Pancreas (tissue), 10 donors: ENCODE measurements around the gene KIDINS220. TPM values are rescaled to one million over a fixed set of nuclear protein-coding genes. Genes with fewer than 3 reads are reported as not detected.

Source experiments
- ATAC-seq, 4 donors: fragments of 200-7000 bp; cut with Tn5 transposase; one replicate each; pipeline versions ENCODE4 v1.8.0 to v1.9.1; 2020; ENCODE audit warnings: mild to moderate bottlenecking in 4 of 4, moderate library complexity in 4 of 4
- DNase-seq, 6 donors: peaks; one replicate each; pipeline ENCODE4 v3.0.0-alpha.2; 2020
- FAIRE-seq: peaks from 2 replicates; lab custom pipeline; 2012; peaks lifted over from hg19 to GRCh38; lab: Jason Lieb, UNC
- H3K27ac ChIP-seq, 4 donors: fragments of 200-600 bp; sonication (generic); 1 replicate in 3 of 4; 2 replicates in 1 of 4; pipeline versions ENCODE4 v1.5.0 to v1.8.0; 2020
- H3K27me3 ChIP-seq, 4 donors: fragments of 200-600 bp; one replicate each; pipeline ENCODE4 v1.8.0; 2021
- H3K36me3 ChIP-seq, 3 donors: fragments of 200-600 bp; sonication (generic) in 1 of 3; one replicate each; pipeline versions ENCODE4 v1.5.0 to v1.8.0; 2020 to 2021
- H3K4me1 ChIP-seq, 3 donors: fragments of 200-600 bp; one replicate each; pipeline ENCODE4 v1.8.0; 2021
- H3K4me3 ChIP-seq, 4 donors: fragments of 200-600 bp; sonication (generic) in 2 of 4; one replicate each; pipeline versions ENCODE4 v1.5.0 to v1.8.0; 2020 to 2021
- H3K9me3 ChIP-seq, 4 donors: fragments of 200-600 bp; one replicate each; pipeline ENCODE4 v1.8.0; 2021
- WGBS, 2 donors: extraction: QIAGEN DNeasy Blood & Tissue Kit; methylation state at CpG; one replicate each; pipeline ENCODE4 v1.1.7; 2013; 5-methylcytosine and 5-hydroxymethylcytosine counted together
- intact Hi-C, 3 donors: fragments of 100-400 bp; cut with DNase I; formaldehyde crosslinking; loops; one replicate each; pipeline versions ENCODE4 v1.11.1 to v1.14.2; 2022
- polyA plus RNA-seq, 2 donors: library from polyadenylated mRNA; stranded (reverse); fragments of 200-250 nt; gene quantifications; one replicate each; pipeline ENCODE4 v1.2.3, GENCODE V29; 2013
- total RNA-seq, 6 donors: library from RNA; stranded (reverse); fragmentation: NEBNext Ultra II Directional in 4 of 6; extraction: Animal tissue kit (Norgen Biotek cat#: 25700) in 4 of 6; gene quantifications; one replicate each; pipeline versions ENCODE4 v1.2.1 to v1.2.4, GENCODE V29; 2021 to 2023
- TF ChIP-seq, protein P1 (sequence below), 4 donors: fragments of 200-600 bp; sonication (generic) in 3 of 4; IDR thresholded peaks; one replicate each; pipeline versions ENCODE4 v1.5.0 to v1.8.0; 2021; ENCODE audit warnings: antibody characterized with exemption in 4 of 4
- donor health status: healthy with polysubstance abuse.
- donor health status: DM: no; HTN: no; CAD: no; lungs with moderate emphysema.
- donor health status: DM: no; HTN: no; CAD: no.
- donor health status: control.
- donor health status: control.
- donor health status: Bipolar disorder and iron deficiency.
- donor health status: DM: yes; HTN: yes; CAD: no.
- donor health status: DM: no; HTN: no; CAD: no.
- donor health status: DM: no; HTN: no; CAD: no.
- donor health status: DM: yes; HTN: yes; CAD: no.

The KIDINS220 gene
- total and polyA plus RNA-seq, 8 donors: 8.5 to 34.3 (median 18.2) TPM

DNA sequence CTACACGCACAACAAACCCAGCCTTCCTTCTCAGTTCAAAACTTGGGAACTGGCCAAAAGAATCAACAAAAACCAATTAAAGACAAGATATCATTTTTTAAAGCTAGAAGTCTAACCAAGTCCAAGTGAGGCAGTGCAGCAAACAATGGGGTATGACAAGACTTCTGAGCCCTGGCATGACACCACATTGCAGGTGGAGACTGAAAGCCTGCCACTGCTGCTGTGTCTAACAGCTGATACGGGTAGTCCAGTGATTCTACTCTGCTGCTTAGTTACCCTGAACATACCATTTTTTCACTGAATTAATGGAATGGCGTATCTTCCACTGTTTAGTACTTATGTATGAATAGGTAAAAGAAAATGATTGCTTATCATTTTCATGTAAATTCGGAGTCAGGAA, 47.4 kb upstream of the KIDINS220 start:
- Histone ChIP-seq H3K27ac (no peak overlapping the region), H3K4me1 (no peaks in the 10 kb centered on the region), H3K4me3 (no peak overlapping the region), H3K9me3 (no peaks in the 10 kb centered on the region), H3K27me3 (no peaks in the 10 kb centered on the region), H3K36me3 (no peaks in the 10 kb centered on the region)
- TF ChIP-seq, protein P1, sequence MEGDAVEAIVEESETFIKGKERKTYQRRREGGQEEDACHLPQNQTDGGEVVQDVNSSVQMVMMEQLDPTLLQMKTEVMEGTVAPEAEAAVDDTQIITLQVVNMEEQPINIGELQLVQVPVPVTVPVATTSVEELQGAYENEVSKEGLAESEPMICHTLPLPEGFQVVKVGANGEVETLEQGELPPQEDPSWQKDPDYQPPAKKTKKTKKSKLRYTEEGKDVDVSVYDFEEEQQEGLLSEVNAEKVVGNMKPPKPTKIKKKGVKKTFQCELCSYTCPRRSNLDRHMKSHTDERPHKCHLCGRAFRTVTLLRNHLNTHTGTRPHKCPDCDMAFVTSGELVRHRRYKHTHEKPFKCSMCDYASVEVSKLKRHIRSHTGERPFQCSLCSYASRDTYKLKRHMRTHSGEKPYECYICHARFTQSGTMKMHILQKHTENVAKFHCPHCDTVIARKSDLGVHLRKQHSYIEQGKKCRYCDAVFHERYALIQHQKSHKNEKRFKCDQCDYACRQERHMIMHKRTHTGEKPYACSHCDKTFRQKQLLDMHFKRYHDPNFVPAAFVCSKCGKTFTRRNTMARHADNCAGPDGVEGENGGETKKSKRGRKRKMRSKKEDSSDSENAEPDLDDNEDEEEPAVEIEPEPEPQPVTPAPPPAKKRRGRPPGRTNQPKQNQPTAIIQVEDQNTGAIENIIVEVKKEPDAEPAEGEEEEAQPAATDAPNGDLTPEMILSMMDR (IDR thresholded peaks at IDR 0.05): no peak
- 86 to 93% methylated on average over 4 of the region's 4 CpGs for WGBS, 2 donors
- no peak for ATAC-seq
- DNase-seq: no peak
- FAIRE-seq: no peak
- intact Hi-C loops: no loop called here

DNA sequence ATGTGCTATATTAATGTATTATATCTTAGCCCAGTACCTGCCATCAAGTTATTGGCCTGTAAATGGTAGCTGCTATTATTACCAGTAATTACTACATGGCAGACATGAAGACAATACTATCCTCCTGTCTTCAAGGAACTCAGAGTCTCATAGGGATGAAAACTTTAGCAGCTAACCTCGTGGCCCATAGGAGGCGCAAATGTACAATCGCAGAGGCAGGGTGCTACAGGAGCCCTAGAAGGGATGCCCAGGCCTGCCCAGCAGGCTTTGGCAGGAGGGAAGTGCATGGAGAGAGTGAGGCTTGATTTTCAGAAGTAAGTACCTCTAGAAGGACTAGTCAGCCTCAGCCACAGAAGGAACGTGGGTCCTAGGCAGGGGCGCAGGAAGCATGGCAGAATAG, 44.7 kb upstream of the KIDINS220 start:
- Histone ChIP-seq H3K27me3 (no peaks in the 10 kb centered on the region), H3K27ac (no peak overlapping the region), H3K4me1 (no peaks in the 10 kb centered on the region), H3K36me3 (no peaks in the 10 kb centered on the region), H3K9me3 (no peaks in the 10 kb centered on the region), H3K4me3 (no peak overlapping the region)
- no peak for FAIRE-seq
- intact Hi-C loops: no loop called here
- no peak for ATAC-seq
- WGBS, 2 donors: 66 to 72% methylated on average over 5 of the region's 5 CpGs
- no peak for DNase-seq
- TF ChIP-seq, protein P1 (IDR thresholded peaks at IDR 0.05): no peak

DNA sequence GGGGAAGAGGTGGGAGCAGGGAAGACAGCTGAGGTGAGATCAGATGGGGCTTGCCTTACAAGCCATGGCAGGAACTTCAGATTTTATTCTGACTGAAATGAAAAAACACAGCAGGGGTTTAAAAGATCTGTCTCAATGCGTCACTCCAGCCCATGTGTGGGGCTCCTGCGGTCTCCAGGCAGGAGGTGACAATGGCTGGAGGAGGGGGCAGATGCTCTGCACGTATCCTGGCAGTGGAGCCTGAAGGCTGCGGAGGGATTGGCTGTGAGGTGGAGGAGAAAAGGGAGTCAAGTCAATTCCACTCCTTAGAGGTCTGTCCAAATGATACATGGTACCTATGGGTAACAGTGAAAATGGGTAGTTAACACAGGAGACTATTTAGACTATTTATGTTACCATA, 40.5 kb upstream of the KIDINS220 start:
- 90 to 99% methylated on average over 4 of the region's 4 CpGs for whole genome bisulfite sequencing, 2 donors
- H3K36me3 ChIP-seq: no peaks in the 10 kb centered on the region
- H3K4me3 ChIP-seq: no peak overlapping the region
- DNase-seq (no peak), FAIRE-seq (no peak), ATAC-seq (no peak)
- H3K4me1 ChIP-seq: no peaks in the 10 kb centered on the region
- H3K27ac ChIP-seq: no peak overlapping the region
- H3K27me3 ChIP-seq: no peaks in the 10 kb centered on the region
- intact Hi-C loops: no loop called here
- TF ChIP-seq, protein P1 (IDR thresholded peaks at IDR 0.05): no peak
- no peaks in the 10 kb centered on the region for H3K9me3 ChIP-seq

DNA sequence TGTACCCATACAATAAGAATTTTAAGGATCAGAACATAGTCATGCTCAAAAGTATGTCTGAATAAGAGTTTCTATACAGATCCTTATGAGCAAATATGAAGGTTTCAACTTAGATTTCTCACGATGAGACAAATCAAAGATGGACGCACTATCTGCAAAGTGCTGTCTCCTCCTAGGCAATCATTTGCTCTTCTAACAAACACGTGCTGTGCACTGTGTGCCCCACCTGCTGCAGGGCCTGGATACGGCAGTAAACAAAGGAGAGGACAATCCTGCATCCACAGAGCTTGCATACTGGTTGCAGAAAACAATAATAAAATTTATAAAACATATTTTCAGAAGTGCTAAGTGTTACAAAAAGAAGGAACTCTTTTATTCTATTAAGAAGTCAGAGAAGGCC, 39.9 kb upstream of the KIDINS220 start:
- DNase-seq (no peak), FAIRE-seq (no peak), ATAC-seq (no peak)
- intact Hi-C loops: no loop called here
- Histone ChIP-seq H3K36me3 (no peaks in the 10 kb centered on the region), H3K4me3 (no peak overlapping the region), H3K27me3 (no peaks in the 10 kb centered on the region), H3K4me1 (no peaks in the 10 kb centered on the region), H3K27ac (no peak overlapping the region), H3K9me3 (no peaks in the 10 kb centered on the region)
- TF ChIP-seq, protein P1 (IDR thresholded peaks at IDR 0.05): no peak
- WGBS, 2 donors: 66 to 67% methylated on average over 4 of the region's 4 CpGs

DNA sequence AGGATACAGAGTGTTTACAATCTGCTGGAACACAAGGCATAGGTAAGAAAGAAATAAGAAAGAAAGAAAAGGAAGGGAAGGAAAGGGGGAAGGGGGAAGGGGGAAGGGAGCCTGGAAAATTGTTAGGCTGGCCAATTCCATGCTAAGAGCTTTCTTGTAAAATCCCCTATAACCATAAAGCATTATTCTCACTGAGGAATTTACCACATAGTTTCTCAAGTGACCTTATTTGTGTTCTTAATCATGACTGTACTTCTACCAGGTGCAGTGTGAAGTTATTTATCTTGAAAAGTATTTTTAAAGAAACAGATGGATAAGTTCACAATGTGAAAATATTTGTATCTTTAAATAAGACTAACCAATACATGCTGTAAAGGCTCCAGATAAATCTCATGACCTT, 39.2 kb upstream of the KIDINS220 start:
- Histone ChIP-seq H3K9me3 (no peaks in the 10 kb centered on the region), H3K36me3 (no peaks in the 10 kb centered on the region), H3K27ac (no peak overlapping the region), H3K4me1 (no peaks in the 10 kb centered on the region), H3K27me3 (no peaks in the 10 kb centered on the region), H3K4me3 (no peak overlapping the region)
- DNase-seq: no peak
- intact Hi-C loops: no loop called here
- no peak for FAIRE-seq
- ATAC-seq: no peak
- TF ChIP-seq, protein P1 (IDR thresholded peaks at IDR 0.05): no peak
